Panc1 (cell line): ENCODE data around the gene TPI1.

Experiments used
- POLR2AphosphoS5 ChIP-seq: IDR thresholded peaks from 2 replicates; pipeline ENCODE4 v1.6.1; 2012; ENCODE audit warnings: mild to moderate bottlenecking, low read depth, low read length, moderate library complexity
- SIN3A ChIP-seq: IDR thresholded peaks from 2 replicates; pipeline ENCODE4 v1.6.1; 2012; ENCODE audit warnings: low read depth, mild to moderate bottlenecking, low read length, moderate library complexity, borderline replicate concordance; ENCODE audit not compliant: insufficient read depth
- TF ChIP-seq, protein P1 (sequence below): fragments of 450-650 bp; IDR thresholded peaks from 2 replicates; pipeline ENCODE4 v1.5.1; 2017; ENCODE audit warnings: mild to moderate bottlenecking
- TF ChIP-seq, protein P2 (sequence below), 2 experiments: IDR thresholded peaks; 2 replicates each; pipeline ENCODE4 v1.6.1; 2011 to 2012; ENCODE audit warnings: low read depth in 2 of 2, control low read depth in 1 of 2, low read length in 1 of 2, mild to moderate bottlenecking in 1 of 2, moderate library complexity in 1 of 2; ENCODE audit not compliant: insufficient read depth in 1 of 2

DNA sequence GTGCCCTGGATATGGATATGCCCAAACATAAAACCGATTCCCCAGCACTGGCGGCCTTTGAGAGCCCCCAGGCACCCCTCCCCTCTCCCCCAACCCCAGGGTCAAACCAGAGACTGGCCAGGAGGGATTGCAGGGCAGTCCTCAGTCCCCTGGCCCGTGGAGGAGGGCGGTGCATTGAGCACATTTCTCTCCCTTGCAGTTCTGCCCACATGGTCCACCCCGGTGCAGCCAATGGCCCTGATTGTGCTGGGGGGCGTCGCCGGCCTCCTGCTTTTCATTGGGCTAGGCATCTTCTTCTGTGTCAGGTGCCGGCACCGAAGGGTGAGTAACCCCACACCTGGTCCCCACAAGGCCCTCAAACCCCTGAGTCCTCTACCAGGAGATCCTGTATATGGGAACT is 49.1 kb upstream of the TPI1 start:
- TF ChIP-seq, protein P1, sequence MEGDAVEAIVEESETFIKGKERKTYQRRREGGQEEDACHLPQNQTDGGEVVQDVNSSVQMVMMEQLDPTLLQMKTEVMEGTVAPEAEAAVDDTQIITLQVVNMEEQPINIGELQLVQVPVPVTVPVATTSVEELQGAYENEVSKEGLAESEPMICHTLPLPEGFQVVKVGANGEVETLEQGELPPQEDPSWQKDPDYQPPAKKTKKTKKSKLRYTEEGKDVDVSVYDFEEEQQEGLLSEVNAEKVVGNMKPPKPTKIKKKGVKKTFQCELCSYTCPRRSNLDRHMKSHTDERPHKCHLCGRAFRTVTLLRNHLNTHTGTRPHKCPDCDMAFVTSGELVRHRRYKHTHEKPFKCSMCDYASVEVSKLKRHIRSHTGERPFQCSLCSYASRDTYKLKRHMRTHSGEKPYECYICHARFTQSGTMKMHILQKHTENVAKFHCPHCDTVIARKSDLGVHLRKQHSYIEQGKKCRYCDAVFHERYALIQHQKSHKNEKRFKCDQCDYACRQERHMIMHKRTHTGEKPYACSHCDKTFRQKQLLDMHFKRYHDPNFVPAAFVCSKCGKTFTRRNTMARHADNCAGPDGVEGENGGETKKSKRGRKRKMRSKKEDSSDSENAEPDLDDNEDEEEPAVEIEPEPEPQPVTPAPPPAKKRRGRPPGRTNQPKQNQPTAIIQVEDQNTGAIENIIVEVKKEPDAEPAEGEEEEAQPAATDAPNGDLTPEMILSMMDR: no peak
- TF ChIP-seq POLR2AphosphoS5 (no peak), SIN3A (no peak)
- TF ChIP-seq, protein P2, sequence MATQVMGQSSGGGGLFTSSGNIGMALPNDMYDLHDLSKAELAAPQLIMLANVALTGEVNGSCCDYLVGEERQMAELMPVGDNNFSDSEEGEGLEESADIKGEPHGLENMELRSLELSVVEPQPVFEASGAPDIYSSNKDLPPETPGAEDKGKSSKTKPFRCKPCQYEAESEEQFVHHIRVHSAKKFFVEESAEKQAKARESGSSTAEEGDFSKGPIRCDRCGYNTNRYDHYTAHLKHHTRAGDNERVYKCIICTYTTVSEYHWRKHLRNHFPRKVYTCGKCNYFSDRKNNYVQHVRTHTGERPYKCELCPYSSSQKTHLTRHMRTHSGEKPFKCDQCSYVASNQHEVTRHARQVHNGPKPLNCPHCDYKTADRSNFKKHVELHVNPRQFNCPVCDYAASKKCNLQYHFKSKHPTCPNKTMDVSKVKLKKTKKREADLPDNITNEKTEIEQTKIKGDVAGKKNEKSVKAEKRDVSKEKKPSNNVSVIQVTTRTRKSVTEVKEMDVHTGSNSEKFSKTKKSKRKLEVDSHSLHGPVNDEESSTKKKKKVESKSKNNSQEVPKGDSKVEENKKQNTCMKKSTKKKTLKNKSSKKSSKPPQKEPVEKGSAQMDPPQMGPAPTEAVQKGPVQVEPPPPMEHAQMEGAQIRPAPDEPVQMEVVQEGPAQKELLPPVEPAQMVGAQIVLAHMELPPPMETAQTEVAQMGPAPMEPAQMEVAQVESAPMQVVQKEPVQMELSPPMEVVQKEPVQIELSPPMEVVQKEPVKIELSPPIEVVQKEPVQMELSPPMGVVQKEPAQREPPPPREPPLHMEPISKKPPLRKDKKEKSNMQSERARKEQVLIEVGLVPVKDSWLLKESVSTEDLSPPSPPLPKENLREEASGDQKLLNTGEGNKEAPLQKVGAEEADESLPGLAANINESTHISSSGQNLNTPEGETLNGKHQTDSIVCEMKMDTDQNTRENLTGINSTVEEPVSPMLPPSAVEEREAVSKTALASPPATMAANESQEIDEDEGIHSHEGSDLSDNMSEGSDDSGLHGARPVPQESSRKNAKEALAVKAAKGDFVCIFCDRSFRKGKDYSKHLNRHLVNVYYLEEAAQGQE (IDR thresholded peaks at IDR 0.05; ENCODE audit: insufficient read depth in 1 of 2, low read depth in 2 of 2, low read length in 1 of 2): no peak
